GM18505 (cell line): ENCODE measurements around the gene SF3B6.
"Not testable (repeated sequence)": the region's sequence is repeated elsewhere in the genome, so short reads cannot be mapped to it uniquely, and the experiment has no call there.

Source experiments
- ATAC-seq: cut with Tn5 transposase; IDR thresholded peaks from one replicate; pipeline ENCODE4 v1.9.1; 2021; ENCODE audit not compliant: unreplicated experiment
- POLR2A ChIP-seq: IDR thresholded peaks from 4 replicates; pipeline ENCODE4 v1.6.1; 2011; ENCODE audit warnings: borderline replicate concordance; ENCODE audit not compliant: insufficient read depth, insufficient read length; ENCODE audit errors: extremely low read depth

SF3B6 gene

DNA sequence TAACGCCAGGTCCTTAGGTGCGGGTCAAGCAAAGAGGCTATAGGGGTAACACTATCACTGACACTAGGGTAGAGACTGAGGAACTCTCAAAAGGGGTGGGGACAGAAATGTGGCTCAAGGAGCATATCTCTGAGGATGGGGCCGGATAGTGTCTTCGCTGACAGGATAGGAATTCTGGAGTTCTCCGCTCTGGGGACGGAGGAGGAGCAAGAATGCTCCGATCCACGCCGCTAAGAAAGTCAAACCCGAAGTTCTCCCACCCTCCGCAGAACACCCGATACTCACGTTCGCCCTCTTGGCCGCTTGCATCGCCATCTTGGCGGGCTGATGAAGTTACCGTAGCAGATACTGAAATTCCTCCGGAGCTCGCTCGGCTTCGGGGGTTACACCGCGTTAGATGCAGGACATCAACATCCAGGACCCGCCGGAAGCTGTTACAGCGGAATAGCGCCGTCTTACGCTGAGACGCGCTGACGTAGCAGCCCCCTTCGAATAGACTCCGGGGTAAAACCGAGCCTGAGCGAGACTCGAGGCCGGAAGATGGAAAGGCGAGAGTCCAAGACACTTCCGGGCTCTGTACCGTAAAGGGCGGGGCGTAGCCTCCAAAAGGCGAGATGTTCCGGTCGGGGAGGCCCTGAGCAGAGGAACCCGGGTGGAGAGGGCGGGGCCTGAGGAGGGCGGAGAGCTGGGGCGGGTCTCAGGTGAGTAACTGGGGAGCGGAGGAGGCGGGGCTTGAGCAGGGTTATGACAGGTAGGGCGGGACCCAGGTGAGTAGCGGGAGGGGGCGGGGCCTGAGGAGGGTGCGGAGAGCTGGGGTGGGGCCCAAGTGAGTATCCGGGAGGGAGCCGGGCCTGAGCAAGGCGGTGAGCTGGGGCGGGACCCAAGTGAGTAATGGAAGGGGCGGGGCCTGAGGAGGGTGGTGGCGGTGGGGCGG, at the start of gene SF3B6:
Gene SF3B6 (minus strand): TSS at position 412 of the 934 bp plus-strand sequence. CDS start 97 bp downstream, at position 315.
- ATAC-seq, result peak; percentile 87
- TF ChIP-seq POLR2A, result peak; percentile 95

DNA sequence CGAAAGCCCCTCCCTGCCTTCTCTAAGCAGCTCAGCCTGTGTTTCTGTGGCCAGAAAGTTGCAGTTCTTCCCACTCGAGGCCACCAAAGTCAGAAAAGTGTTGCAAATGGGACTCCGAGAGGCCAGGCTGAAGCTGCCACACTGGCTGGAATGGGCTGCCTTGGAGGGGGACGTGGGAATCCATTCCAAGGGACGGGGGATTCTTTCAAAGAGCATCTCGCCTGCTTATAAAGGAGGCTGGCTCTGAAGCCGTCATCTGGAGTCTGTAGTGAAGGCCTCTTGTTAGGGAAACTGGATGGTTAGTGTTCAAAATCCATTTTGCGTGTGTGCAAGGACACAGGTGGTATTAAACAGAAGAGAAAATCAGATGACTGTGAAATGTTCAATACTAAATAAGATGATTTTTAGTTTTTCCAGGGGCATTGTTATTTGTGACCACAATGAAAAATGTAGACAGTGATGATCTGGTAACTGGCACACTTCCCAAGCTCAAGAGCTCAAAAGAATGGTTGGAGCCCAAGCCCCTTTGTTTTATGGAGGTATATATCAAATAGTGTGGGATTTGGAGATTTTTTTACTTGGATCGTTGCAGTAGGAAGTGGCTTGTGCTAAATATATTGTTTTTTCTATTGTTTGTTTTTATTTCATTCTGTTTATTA, 47.9 kb upstream of the SF3B6 start:
- ATAC-seq, result peak; percentile 5
- no peak for TF ChIP-seq POLR2A

DNA sequence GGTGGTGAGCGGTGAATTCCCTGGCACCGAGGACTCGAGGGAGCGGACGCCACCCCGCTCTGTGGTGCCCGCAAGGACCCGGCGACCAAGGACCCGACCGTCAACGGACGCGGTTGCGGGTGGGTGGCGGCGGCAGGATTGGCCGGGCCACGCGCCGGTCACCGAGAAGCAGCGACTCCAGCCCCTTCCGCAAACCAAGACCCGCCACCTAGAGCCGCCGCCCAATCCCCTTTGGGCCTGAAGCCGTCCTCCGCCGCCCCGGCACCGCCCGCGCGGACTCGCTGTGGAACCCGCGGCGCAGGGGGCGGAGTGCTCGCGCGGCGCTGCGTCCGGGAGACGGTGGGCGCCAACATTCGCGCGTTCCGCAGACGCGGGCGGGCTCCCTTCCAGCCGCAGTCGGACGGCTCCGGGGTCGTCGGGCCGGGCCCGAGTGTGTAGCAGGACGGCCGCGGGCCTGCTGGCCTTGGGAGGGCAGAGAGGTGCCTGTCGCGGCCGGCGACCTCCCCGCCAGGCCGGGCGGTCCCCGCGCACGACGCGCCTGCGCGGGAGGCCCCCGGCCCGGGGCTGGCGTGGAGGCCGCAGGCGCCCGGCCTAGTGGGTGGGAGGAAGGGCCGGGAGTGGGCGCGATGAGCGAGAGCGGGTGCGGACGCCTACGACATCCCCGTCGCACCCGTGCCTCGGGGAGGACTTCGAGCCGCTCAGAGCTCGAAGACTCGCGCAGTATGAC, 47.2 kb upstream of the SF3B6 start, which contains the start of the genes FAM228B and PFN4:
Gene FAM228B (plus strand): TSS at position 275 of the 727 bp plus-strand sequence. CDS start 893 bp downstream, outside the sequence.
Gene PFN4 (minus strand): TSS at position 140 of the 727 bp plus-strand sequence. CDS start 799 bp downstream, outside the sequence.
- peak; percentile 92 for ATAC-seq
- TF ChIP-seq POLR2A, result peak; percentile 85

DNA sequence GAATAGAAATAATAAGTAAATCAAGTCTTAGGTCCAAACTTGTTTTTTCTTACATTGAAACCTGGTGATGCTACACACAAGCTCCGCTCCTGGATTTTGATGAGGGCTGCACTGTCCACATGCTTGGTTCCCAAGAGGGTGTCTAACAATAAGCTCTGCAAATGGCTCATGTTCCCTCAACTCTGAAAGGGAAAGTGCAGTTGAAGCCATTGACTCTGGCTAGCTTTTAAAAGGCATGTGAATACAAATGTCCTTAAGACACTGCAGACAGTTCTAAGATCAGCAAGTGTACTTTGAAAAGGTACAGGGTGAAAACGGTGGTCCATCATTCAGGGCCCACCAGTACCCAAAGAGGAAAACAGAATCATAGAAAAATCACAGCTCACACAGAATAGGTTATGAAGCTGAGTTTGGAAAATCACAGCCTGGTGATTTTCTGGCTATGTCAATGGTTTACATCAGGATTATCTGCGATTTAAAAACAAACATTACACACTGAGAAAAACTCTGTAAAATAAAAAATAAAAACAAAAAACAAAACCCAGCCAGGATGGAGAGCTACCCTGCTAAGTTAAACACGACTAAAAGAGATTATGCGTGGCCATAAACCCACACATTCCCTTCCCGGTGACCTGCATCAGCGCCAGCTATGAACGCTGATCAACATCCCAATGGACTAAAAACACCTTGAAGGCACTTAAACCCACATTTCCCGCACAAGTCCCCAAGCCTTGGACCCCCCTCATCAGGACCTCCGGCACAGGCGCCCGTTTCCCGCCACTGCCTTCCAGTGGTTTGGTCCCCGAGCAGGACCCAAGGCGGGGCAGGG, 46.5 kb upstream of the SF3B6 start:
- no peak for TF ChIP-seq POLR2A
- no peak for ATAC-seq

DNA sequence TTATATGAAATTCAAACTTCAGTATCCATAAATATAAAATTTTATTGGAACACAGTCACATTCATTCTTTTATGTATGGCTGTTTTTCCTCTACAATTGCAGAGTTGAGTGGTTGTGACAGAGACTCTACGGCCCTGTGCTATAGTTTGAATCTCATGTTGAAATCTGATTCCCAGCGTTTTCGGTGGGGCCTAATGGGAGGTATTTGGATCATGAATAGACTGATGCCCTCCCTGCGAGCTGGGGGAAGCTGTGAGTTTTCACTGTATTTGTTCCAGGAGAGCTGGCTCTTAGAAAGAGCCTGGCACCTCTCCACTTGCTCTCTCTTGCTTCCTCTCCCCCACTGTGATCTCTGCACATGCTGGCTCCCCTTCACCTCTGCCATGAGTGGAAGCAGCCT, 45.3 kb upstream of the SF3B6 start:
- TF ChIP-seq POLR2A, result no peak
- no peak for ATAC-seq

GRCh38 chr2:24121066-24121465, 44.9 kb upstream of the SF3B6 start:
- TF ChIP-seq POLR2A, result no peak

DNA sequence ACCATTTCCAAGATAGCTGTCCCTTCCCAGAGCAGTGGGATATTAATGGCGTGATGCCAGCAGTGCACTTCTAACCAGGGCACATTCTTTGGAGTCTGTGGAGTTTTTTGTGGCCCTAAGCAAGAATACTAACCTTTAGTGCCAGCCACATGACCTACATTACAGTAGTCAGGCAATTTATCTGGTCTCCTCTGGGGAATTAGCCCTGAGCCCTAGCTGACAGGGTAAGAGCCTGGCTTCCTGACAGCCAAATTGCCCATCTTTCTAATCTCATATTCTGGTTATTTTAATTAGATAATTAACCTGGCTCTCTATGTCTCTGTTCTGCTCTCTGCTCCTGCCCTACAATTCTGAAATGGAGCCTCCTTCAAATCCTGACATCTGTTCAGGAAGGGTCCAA, 41.8 kb upstream of the SF3B6 start:
- no peak for TF ChIP-seq POLR2A

More at GRCh38 chr2:24121066-24121465, 44.9 kb upstream of the SF3B6 start:
- no peak for ATAC-seq

GRCh38 chr2:24115057-24115456, 38.9 kb upstream of the SF3B6 start:
- no peak for ATAC-seq
- no peak for TF ChIP-seq POLR2A

More for the DNA sequence above, 41.8 kb upstream of the SF3B6 start:
- ATAC-seq, result no peak

DNA sequence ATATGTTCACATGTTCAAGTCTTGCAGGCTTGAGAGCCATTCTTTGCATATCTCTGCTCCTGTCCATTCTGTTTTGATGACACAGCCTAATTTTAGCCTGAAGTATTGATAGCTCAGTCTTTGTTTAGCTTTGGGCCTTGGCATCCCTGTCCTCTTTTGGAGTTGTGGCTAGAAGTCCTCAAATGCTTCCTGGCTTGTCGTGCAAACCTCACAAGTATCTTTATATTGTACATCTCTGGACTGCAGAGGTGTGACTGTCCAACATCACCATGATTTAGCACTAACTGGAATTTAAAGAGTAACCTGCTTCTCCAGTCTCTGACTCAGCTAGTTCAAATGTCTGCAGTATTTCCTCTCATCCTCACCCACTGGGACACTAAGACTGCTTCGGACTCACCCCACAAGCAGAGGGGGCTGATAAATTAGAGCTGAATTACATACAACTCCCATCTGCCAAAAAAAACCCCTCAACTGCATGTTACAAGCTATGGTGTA, 35.3 kb upstream of the SF3B6 start:
- no peak for TF ChIP-seq POLR2A
- ATAC-seq, result no peak

DNA sequence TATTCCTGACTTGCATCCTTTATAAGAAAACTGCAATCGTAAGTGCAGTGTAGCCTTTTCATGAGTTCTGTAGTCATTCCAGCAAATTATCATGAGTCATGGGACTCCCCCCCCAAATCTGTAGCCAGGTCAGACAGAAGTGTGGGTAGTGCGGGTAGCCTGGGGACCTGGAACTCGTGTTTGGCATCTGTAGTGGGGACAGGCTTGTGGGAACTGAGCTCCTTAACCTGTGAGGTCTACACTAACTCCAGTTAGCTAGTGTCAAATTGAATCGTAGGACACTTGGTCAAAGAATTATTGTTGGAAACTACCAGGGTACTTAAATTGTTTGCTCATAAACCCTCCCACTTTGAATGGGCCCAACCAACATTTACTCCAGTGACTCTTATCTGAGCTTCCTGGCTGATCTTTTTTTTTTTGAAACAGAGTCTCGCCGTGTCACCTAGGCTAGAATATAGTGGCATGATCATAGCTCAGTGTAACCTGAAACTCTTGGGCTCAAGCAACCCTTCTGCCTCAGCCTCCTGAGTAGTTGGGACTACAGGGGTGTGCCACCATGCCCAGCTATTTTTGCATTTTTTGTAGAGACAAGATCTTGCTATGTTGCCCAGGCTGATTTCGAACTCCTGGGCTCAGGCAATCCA, 34.7 kb upstream of the SF3B6 start:
- ATAC-seq, result no peak
- no peak for TF ChIP-seq POLR2A

- not testable (repeated sequence) for ATAC-seq
Observed at GRCh38 chr2:24109431-24109830, 33.3 kb upstream of the SF3B6 start.

- ATAC-seq, result no peak
- TF ChIP-seq POLR2A, result no peak
Observed at GRCh38 chr2:24107336-24107735, 31.2 kb upstream of the SF3B6 start.

- ATAC-seq, result no peak
- no peak for TF ChIP-seq POLR2A
Observed at GRCh38 chr2:24106786-24107185, 30.7 kb upstream of the SF3B6 start.
